ENCODE data around the gene WBP1.

Gene WBP1

DNA sequence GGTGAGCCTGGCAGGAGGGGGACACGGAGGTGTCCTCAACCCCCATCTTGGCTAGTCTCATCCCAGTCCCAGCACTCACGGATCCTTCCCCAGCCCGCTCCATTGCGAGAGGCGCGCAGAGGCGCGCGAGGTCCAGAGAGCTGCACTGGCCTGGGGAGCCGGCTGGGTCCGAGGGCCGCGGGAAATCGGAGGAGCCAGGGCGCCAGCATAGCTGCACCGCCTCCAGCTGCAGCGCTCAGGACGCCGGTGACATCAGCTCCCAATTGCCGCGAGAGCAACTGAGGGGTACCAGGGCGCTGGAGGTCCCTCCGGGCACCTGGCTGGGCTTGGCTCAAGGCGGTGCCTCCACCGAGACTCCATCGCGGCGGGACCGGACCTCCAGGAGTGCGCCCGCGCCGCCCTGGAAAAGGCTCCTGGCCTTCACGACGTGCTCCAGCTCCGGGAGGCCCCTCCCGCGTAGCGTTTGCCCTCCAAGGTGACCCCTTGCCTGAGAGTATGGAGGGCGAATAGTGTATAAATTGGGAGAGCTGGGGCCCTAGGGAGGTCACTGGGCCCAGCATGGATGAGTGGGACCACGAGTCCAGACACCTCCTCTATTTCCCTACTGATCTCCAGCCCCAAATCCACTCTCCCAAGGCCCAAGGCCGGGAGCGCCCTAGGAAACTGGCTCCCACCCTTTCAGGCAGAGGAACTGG lies 22.0 kb upstream of the WBP1 start:
- H3F3A ChIP-seq (ENCODE audit: insufficient read depth) = no peaks in the 10 kb centered on the region
- H3K36me3 ChIP-seq (ENCODE audit: low read length) = no peaks in the 10 kb centered on the region
- no peaks in the 10 kb centered on the region for H3K27me3 ChIP-seq (ENCODE audit: low read length)
- H3K9me2 ChIP-seq (replicated peaks; ENCODE audit: insufficient read depth, low read length) = no peaks in the 10 kb centered on the region
- TF ChIP-seq, protein P1, sequence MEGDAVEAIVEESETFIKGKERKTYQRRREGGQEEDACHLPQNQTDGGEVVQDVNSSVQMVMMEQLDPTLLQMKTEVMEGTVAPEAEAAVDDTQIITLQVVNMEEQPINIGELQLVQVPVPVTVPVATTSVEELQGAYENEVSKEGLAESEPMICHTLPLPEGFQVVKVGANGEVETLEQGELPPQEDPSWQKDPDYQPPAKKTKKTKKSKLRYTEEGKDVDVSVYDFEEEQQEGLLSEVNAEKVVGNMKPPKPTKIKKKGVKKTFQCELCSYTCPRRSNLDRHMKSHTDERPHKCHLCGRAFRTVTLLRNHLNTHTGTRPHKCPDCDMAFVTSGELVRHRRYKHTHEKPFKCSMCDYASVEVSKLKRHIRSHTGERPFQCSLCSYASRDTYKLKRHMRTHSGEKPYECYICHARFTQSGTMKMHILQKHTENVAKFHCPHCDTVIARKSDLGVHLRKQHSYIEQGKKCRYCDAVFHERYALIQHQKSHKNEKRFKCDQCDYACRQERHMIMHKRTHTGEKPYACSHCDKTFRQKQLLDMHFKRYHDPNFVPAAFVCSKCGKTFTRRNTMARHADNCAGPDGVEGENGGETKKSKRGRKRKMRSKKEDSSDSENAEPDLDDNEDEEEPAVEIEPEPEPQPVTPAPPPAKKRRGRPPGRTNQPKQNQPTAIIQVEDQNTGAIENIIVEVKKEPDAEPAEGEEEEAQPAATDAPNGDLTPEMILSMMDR (IDR thresholded peaks at IDR 0.05; ENCODE audit: insufficient read depth, low read length, poor library complexity, severe bottlenecking) = no peak
- no peak for TF ChIP-seq EZH2phosphoT487 (conservative IDR thresholded peaks at IDR 0.05; ENCODE audit: low read length)
- no peak overlapping the region for H3K9ac ChIP-seq (ENCODE audit: low read length)
- no peak overlapping the region for H3K27ac ChIP-seq (ENCODE audit: low read depth, low read length)
- H2AFZ ChIP-seq (ENCODE audit: low read depth, low read length, severe bottlenecking) = no peak overlapping the region
- H3K9me3 ChIP-seq (ENCODE audit: insufficient read depth, low read length) = no peaks in the 10 kb centered on the region
- H4K20me1 ChIP-seq (ENCODE audit: low read depth, low read length) = no peaks in the 10 kb centered on the region
- H3K79me2 ChIP-seq (ENCODE audit: insufficient read depth, low read length) = no peaks in the 10 kb centered on the region
- H3K4me2 ChIP-seq (ENCODE audit: low read depth, low read length, poor library complexity, severe bottlenecking) = no peak overlapping the region
- no peak overlapping the region for H3K4me3 ChIP-seq (ENCODE audit: insufficient read depth, low read length, poor library complexity, severe bottlenecking)

DNA sequence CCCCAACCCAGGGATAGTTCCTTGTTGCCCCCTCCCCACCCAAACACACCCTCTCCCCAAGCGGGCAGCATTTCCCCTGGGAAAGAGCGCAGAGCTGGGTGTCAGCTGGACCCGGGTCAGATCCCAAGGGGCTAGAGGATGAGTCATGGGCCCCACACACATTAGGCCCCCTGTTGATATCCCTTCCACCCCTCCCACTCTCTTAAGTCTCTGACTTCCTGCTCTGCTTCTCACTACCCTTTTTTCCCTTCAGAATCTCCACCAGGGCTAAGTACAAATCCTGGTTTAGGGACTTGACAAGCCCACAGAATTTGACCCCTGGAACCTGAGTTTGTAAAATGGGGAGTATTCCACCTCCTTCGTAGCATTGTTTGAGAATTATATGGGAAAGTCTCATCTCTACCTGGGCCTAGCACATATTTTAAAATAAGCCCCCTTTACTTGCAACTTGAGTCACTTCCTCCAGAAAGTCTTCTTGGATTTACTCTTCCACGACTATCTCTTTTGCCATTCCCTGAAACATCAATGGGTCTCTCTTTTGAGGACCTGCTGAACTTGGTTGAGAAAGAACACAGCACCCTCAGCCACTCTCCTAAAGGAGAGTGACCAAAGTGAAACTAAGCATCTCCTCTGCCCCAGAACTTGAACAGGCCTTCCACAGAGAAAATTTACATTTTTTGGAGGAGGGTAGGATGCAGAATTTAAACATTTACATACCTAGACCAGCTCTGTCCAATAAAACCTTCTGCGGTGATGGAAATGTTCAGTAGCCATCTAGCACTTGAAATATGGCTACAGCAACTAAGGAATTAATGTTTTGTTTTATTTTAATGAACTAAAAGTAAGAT lies 21.2 kb upstream of the WBP1 start:
- H3K36me3 ChIP-seq (ENCODE audit: low read length) = no peaks in the 10 kb centered on the region
- no peak overlapping the region for H3K4me3 ChIP-seq (ENCODE audit: insufficient read depth, low read length, poor library complexity, severe bottlenecking)
- H3F3A ChIP-seq (ENCODE audit: insufficient read depth) = no peaks in the 10 kb centered on the region
- no peaks in the 10 kb centered on the region for H3K79me2 ChIP-seq (ENCODE audit: insufficient read depth, low read length)
- H4K20me1 ChIP-seq (ENCODE audit: low read depth, low read length) = no peaks in the 10 kb centered on the region
- no peak overlapping the region for H3K9ac ChIP-seq (ENCODE audit: low read length)
- H3K9me3 ChIP-seq (ENCODE audit: insufficient read depth, low read length) = no peaks in the 10 kb centered on the region
- no peaks in the 10 kb centered on the region for H3K9me2 ChIP-seq (replicated peaks; ENCODE audit: insufficient read depth, low read length)
- H3K4me2 ChIP-seq (ENCODE audit: low read depth, low read length, poor library complexity, severe bottlenecking) = no peak overlapping the region
- no peaks in the 10 kb centered on the region for H3K27me3 ChIP-seq (ENCODE audit: low read length)
- H2AFZ ChIP-seq (ENCODE audit: low read depth, low read length, severe bottlenecking) = no peak overlapping the region
- no peak overlapping the region for H3K27ac ChIP-seq (ENCODE audit: low read depth, low read length)
- no peak for TF ChIP-seq EZH2phosphoT487 (conservative IDR thresholded peaks at IDR 0.05; ENCODE audit: low read length)
- TF ChIP-seq, protein P1 (IDR thresholded peaks at IDR 0.05; ENCODE audit: insufficient read depth, low read length, poor library complexity, severe bottlenecking) = no peak

DNA sequence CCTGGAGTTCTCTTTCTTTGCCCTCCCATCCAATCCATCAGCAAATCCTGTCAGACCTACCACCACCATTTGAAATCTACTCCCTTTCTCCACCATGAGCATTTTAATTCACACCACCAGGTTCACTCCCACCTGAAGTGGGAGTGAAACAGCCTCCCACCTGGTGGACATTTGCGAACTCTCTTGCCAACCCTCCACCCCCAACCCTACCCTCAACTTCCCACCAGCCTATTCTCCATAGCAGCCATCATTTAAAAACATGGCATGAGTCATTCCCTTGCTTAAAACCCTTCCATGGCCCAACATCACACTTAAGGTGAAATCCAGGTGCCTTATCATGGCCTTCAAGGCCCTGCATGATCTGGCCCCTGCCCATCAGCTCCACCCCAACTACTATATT lies 20.0 kb upstream of the WBP1 start:
- no peak overlapping the region for H2AFZ ChIP-seq (ENCODE audit: low read depth, low read length, severe bottlenecking)
- no peaks in the 10 kb centered on the region for H3K9me2 ChIP-seq (replicated peaks; ENCODE audit: insufficient read depth, low read length)
- TF ChIP-seq, protein P1 (IDR thresholded peaks at IDR 0.05; ENCODE audit: insufficient read depth, low read length, poor library complexity, severe bottlenecking) = no peak
- TF ChIP-seq EZH2phosphoT487 (conservative IDR thresholded peaks at IDR 0.05; ENCODE audit: low read length) = no peak
- H3F3A ChIP-seq (ENCODE audit: insufficient read depth) = no peaks in the 10 kb centered on the region
- H3K9me3 ChIP-seq (ENCODE audit: insufficient read depth, low read length) = no peaks in the 10 kb centered on the region
- no peaks in the 10 kb centered on the region for H4K20me1 ChIP-seq (ENCODE audit: low read depth, low read length)
- no peaks in the 10 kb centered on the region for H3K79me2 ChIP-seq (ENCODE audit: insufficient read depth, low read length)
- H3K4me3 ChIP-seq (ENCODE audit: insufficient read depth, low read length, poor library complexity, severe bottlenecking) = no peak overlapping the region
- H3K4me2 ChIP-seq (ENCODE audit: low read depth, low read length, poor library complexity, severe bottlenecking) = no peak overlapping the region
- no peaks in the 10 kb centered on the region for H3K27me3 ChIP-seq (ENCODE audit: low read length)
- H3K36me3 ChIP-seq (ENCODE audit: low read length) = no peaks in the 10 kb centered on the region
- no peak overlapping the region for H3K27ac ChIP-seq (ENCODE audit: low read depth, low read length)
- H3K9ac ChIP-seq (ENCODE audit: low read length) = no peak overlapping the region

Data from SU-DHL-6 (cell line).